ENCODE measurements around the gene KCTD7. TPM values are rescaled to one million over a fixed set of nuclear protein-coding genes. Genes with fewer than 3 reads are reported as not detected.

Gene KCTD7
- total and polyA plus RNA-seq, 2 of the 13 experiments (the other 11 are each of a cell fraction or from before 2014, with no cell fraction given), result 7.3 to 13.5 TPM

GRCh38 chr7:66654275-66655112 lies 25.8 kb downstream of the KCTD7 start (continued):
- TF ChIP-seq ATF4 (CRISPR knock-in tag; IDR thresholded peaks at IDR 0.05), result 0 out of 4 replicates have a peak, but pooled peaks of 1 of the 2 experiments have one; percentile 26
- TF ChIP-seq ZNF446 (CRISPR knock-in tag; IDR thresholded peaks at IDR 0.05), result no peak
- no peak for TF ChIP-seq NPAS2 (CRISPR knock-in tag; IDR thresholded peaks at IDR 0.05; ENCODE audit: borderline replicate concordance)
- TF ChIP-seq SRSF4 (IDR thresholded peaks at IDR 0.05; ENCODE audit: low read depth, low read length, poor library complexity, severe bottlenecking), result no peak
- peak; percentile 84; the same call in 1 of the 2 replicates for TF ChIP-seq CSRNP2 (CRISPR knock-in tag; conservative IDR thresholded peaks at IDR 0.05; ENCODE audit: low read depth)
- TF ChIP-seq MTF1 (CRISPR knock-in tag; IDR thresholded peaks at IDR 0.05), result no peak; the same call in 1 of the 2 replicates
- no peak for TF ChIP-seq ZNF496 (CRISPR knock-in tag; IDR thresholded peaks at IDR 0.05; ENCODE audit: insufficient replicate concordance)
- peak; percentile 4; the same call in 1 of the 2 replicates for TF ChIP-seq HOXA5 (CRISPR knock-in tag; IDR thresholded peaks at IDR 0.05)
- 0 out of 2 replicates have a peak, but pooled peaks have one; percentile 1 for TF ChIP-seq ELK4 (CRISPR knock-in tag; IDR thresholded peaks at IDR 0.05; ENCODE audit: borderline replicate concordance)
- peak; percentile 95 for TF ChIP-seq ZFP82 (CRISPR knock-in tag; IDR thresholded peaks at IDR 0.05; ENCODE audit: borderline replicate concordance)
- TF ChIP-seq MAFF (IDR thresholded peaks at IDR 0.05; ENCODE audit: low read depth, low read length), result no peak
- TF ChIP-seq ZNF256 (CRISPR knock-in tag; conservative IDR thresholded peaks at IDR 0.05), result peak; percentile 19; the same call in 1 of the 2 replicates
- TF ChIP-seq SYNCRIP (IDR thresholded peaks at IDR 0.05; ENCODE audit: insufficient read depth, low read depth, low read length), result no peak
- peak; percentile 57; the same call in 1 of the 2 replicates for TF ChIP-seq MNT (IDR thresholded peaks at IDR 0.05)
- TF ChIP-seq PATZ1 (CRISPR knock-in tag; IDR thresholded peaks at IDR 0.05), result peak; percentile 71
- TF ChIP-seq TP53 (CRISPR knock-in tag; conservative IDR thresholded peaks at IDR 0.05), result peak; percentile 71
- TF ChIP-seq ZNF674 (CRISPR knock-in tag; IDR thresholded peaks at IDR 0.05; ENCODE audit: low read depth), result no peak
- no peak for TF ChIP-seq PLSCR1 (CRISPR knock-in tag; IDR thresholded peaks at IDR 0.05; ENCODE audit: borderline replicate concordance)
- peak; percentile 65 for TF ChIP-seq MEIS2 (CRISPR knock-in tag; IDR thresholded peaks at IDR 0.05)
- TF ChIP-seq ARNT (IDR thresholded peaks at IDR 0.05), result no peak

Data from HepG2 (cell line).